ENCODE measurements around the gene ADCY3.

Gene ADCY3

GRCh38 chr2:24939353-24939752 is 19.3 kb upstream of the ADCY3 start:
- no peak for DNase-seq (ENCODE audit: extremely low read depth, low read depth)
- no peak for TF ChIP-seq CTCF (IDR thresholded peaks at IDR 0.05; ENCODE audit: low read depth, low read length)

DNA sequence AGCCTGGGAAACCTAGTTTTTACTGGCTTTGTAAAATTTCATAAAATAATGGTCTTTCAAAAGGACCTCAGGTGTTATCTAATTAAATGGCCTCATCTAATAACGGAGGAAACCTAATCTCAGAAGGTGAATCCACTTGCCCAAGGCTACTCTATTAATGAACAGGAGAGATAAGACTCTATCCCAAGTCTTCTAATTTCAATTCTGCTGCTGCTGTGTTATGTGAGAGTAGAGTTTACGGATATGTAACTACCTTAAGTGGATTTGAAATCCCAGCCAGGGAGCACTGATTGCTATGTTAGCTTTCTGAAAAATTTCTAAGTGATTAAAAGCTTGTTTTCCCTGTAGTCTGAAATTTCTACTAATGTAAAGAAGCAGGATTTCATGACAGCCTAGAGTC is 17.2 kb upstream of the ADCY3 start:
- no peak for TF ChIP-seq CTCF (IDR thresholded peaks at IDR 0.05; ENCODE audit: low read depth, low read length)
- DNase-seq (ENCODE audit: extremely low read depth, low read depth) = no peak

GRCh38 chr2:24935145-24935544 is 15.1 kb upstream of the ADCY3 start:
- no peak for TF ChIP-seq CTCF (IDR thresholded peaks at IDR 0.05; ENCODE audit: low read depth, low read length)
- DNase-seq (ENCODE audit: extremely low read depth, low read depth) = no peak

DNA sequence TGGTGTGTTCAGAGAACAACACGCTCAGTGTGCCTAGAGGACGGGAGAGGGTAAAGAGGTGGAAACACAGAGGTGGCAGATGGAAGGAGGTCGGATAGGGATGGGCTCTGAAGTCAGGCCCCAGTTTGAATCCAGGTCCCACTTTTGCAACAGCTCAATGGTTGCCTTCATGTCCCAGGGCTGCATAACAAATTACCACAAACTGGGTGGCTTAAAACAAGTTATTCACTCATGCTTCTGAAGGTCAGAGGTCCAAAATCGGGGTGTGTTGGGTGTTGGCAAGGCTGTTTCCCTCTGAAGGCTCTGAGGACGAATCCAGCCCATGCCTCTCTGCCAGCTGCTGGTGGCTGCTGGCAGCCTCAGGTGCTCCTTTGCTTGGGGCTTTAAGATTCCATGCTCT is 12.7 kb upstream of the ADCY3 start:
- DNase-seq (ENCODE audit: extremely low read depth, low read depth) = no peak
- no peak for TF ChIP-seq CTCF (IDR thresholded peaks at IDR 0.05; ENCODE audit: low read depth, low read length)

DNA sequence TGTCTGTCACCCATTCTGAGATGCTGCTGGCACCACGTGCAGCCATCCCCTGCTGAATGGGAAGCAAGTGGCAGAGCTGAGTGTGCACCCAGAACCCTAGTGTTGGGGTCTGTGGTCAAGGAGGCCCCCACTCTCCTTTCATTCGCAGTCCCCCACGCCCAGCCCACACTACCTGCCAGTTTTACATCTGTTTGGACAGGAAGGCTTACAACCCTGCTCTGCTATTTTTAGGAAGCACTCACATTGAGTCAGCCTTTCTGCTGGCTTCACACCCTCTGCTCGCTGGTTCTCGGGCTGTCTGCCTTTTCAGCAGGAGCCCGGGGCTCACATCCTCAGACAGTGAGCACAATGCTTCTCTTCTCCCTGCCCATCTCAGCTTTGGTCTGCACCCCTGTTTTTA is 10.7 kb upstream of the ADCY3 start:
- no peak for TF ChIP-seq CTCF (IDR thresholded peaks at IDR 0.05; ENCODE audit: low read depth, low read length)
- no peak for DNase-seq (ENCODE audit: extremely low read depth, low read depth)

DNA sequence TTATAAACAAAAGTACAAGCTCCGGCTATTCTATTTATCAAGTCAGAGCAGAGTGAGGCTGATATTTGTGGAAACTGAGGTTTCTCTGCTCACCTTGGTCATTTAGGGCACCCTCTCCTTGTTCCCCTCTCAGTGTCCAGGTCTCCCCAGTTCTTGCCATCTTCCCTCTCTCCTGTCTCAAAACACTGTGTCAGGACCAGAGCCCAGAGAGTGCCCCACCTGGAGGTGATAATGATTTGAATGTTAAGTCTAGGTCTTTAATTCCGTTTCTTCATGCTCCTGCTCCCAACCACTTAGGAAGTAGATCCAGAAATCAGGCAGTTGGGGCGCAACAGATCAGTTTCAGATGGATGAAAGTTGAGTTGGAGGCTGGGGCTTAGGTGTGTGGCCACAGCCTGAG is 9.2 kb upstream of the ADCY3 start:
- DNase-seq (ENCODE audit: extremely low read depth, low read depth) = no peak
- TF ChIP-seq CTCF (IDR thresholded peaks at IDR 0.05; ENCODE audit: low read depth, low read length) = no peak

- no peak for TF ChIP-seq CTCF (IDR thresholded peaks at IDR 0.05; ENCODE audit: low read depth, low read length)
- DNase-seq (ENCODE audit: extremely low read depth, low read depth) = no peak
Measured at GRCh38 chr2:24928036-24928435, 8.0 kb upstream of the ADCY3 start.

Measured in AG09319 (cell line).